NCI-H2107 treated with DMSO at 0.1 percent for 48 hours (cell line): ENCODE data around the gene ZFAND3.

ENCODE experiments used
- DNase-seq: peaks from one replicate; lab custom pipeline; 2025; ENCODE audit not compliant: unreplicated experiment; lab: John Stamatoyannopoulos, UW

The ZFAND3 gene

GRCh38 chr6:38193481-38194281 lies 374.2 kb downstream of the ZFAND3 start:
- DNase-seq = no peak

- no peak for DNase-seq
Observed at GRCh38 chr6:38194282-38194572, 374.7 kb downstream of the ZFAND3 start.

GRCh38 chr6:38194589-38194988 lies 375.1 kb downstream of the ZFAND3 start:
- DNase-seq = no peak

- DNase-seq = no peak
Observed at GRCh38 chr6:38195113-38195635, 375.6 kb downstream of the ZFAND3 start.

GRCh38 chr6:38198219-38198618 lies 378.7 kb downstream of the ZFAND3 start:
- DNase-seq = no peak
